ENCODE measurements around the gene SAMD5. TPM values are rescaled to one million over a fixed set of nuclear protein-coding genes. Genes with fewer than 3 reads are reported as not detected.

Gene SAMD5
- total RNA-seq, 1 experiment from 2014 or later: 0.04 TPM

DNA sequence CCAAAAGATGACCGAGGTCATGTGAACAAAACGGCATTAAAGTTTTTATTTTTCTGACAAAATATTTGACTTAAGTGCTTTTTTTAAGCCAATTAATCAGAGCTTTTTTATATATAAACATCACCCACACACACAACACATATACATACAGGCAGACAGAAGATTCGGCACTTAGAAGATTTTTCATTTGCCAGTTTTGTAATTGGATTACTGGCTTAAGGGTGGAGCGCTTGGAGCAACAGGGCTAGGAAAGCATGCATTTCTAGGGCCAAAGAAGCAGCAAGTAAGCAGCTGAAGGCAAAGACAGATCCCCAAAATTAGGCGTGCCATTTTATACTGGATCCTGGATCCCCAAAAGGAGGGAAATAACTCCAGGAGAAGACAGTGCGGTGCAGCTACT, 30.3 kb downstream of the SAMD5 start:
- Histone ChIP-seq H3K9me3 (ENCODE audit: control insufficient read depth, low read depth, low read length) (no peaks in the 10 kb centered on the region), H2BK120ac (ENCODE audit: low read depth, low read length, poor library complexity, severe bottlenecking) (no peak overlapping the region), H4K20me1 (ENCODE audit: control insufficient read depth, insufficient read depth, insufficient read length) (no peaks in the 10 kb centered on the region), H3K14ac (ENCODE audit: insufficient read depth, low read length) (no peak overlapping the region), H3K27me3 (ENCODE audit: insufficient read depth, low read length) (no peaks in the 10 kb centered on the region), H3K23ac (ENCODE audit: insufficient read length, low read depth, low read length) (no peak overlapping the region), H2BK20ac (ENCODE audit: low read depth, low read length, poor library complexity, severe bottlenecking) (no peak overlapping the region), H3K79me1 (ENCODE audit: insufficient read depth, low read depth, low read length, poor library complexity, severe bottlenecking) (no peaks in the 10 kb centered on the region), H3K4ac (ENCODE audit: low read depth, low read length) (no peak overlapping the region), H4K8ac (replicated peaks; ENCODE audit: insufficient read length, low read depth, low read length) (no peak overlapping the region), H2AK5ac (ENCODE audit: insufficient read length, low read length) (no peak overlapping the region), H4K91ac (ENCODE audit: insufficient read length, low read depth, low read length) (no peak overlapping the region), H3K9ac (ENCODE audit: extremely low read depth, insufficient read length, low read length) (no peak overlapping the region), H2BK5ac (ENCODE audit: insufficient read length, low read length) (no peak overlapping the region), H3K79me2 (ENCODE audit: insufficient read depth, low read length) (no peaks in the 10 kb centered on the region), H3K27ac (ENCODE audit: insufficient read length, low read depth, low read length) (no peak overlapping the region), H3K18ac (ENCODE audit: insufficient read length, low read depth, low read length) (no peak overlapping the region), H3K4me2 (ENCODE audit: insufficient read depth, insufficient read length, low read length) (no peak overlapping the region), H3K4me1 (ENCODE audit: insufficient read depth, low read length) (no peaks in the 10 kb centered on the region), H3T11ph (ENCODE audit: low read length) (no peak overlapping the region), H3K23me2 (ENCODE audit: insufficient read length, low read depth, low read length, poor library complexity, severe bottlenecking) (no peaks in the 10 kb centered on the region), H2AFZ (ENCODE audit: low read length) (no peak overlapping the region), H3K56ac (ENCODE audit: insufficient read length, low read depth, low read length) (no peak overlapping the region), H2BK12ac (ENCODE audit: insufficient read length, low read depth, low read length) (no peak overlapping the region), H4K5ac (ENCODE audit: insufficient read length, low read depth, low read length) (no peak overlapping the region), H2BK15ac (ENCODE audit: low read depth, low read length) (no peak overlapping the region)
- H3K27me3 Mint-ChIP-seq (ENCODE audit: low read depth): no peaks in the 10 kb centered on the region
- no peak for DNase-seq
- peaks cover 0 to 6% (median 5%) of the 10 kb centered on the region in 3 experiments; a peak in 3 of 7 replicates for H3K36me3 Mint-ChIP-seq (ENCODE audit: insufficient read depth in 1 of 3, low read depth in 3 of 3)
- H3K27ac Mint-ChIP-seq: no peak overlapping the region
- WGBS (ENCODE audit: extremely low coverage, insufficient read length, low lambda C conversion rate): no CpG with 5 or more reads among the region's 6 CpGs
- TF ChIP-seq, protein P1, sequence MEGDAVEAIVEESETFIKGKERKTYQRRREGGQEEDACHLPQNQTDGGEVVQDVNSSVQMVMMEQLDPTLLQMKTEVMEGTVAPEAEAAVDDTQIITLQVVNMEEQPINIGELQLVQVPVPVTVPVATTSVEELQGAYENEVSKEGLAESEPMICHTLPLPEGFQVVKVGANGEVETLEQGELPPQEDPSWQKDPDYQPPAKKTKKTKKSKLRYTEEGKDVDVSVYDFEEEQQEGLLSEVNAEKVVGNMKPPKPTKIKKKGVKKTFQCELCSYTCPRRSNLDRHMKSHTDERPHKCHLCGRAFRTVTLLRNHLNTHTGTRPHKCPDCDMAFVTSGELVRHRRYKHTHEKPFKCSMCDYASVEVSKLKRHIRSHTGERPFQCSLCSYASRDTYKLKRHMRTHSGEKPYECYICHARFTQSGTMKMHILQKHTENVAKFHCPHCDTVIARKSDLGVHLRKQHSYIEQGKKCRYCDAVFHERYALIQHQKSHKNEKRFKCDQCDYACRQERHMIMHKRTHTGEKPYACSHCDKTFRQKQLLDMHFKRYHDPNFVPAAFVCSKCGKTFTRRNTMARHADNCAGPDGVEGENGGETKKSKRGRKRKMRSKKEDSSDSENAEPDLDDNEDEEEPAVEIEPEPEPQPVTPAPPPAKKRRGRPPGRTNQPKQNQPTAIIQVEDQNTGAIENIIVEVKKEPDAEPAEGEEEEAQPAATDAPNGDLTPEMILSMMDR (conservative IDR thresholded peaks at IDR 0.05): no peak
- peaks cover 5 to 12% of the 10 kb centered on the region in 2 experiments; a peak in 4 of 5 replicates for H3K9me3 Mint-ChIP-seq
- H3K4me3 Mint-ChIP-seq: no peak overlapping the region
- peaks cover 9 to 12% of the 10 kb centered on the region in 2 experiments; a peak in 3 of 4 replicates for H3K4me1 Mint-ChIP-seq
